DOHH2 (cell line): ENCODE measurements around the gene LRMDA.

Experiments used
- H3F3A ChIP-seq: fragments of 200-600 bp; sonication (generic), shearing (Covaris generic); 2 replicates; pipeline ENCODE4 v1.6.0; 2016; ENCODE audit warnings: antibody characterized with exemption, mild to moderate bottlenecking; ENCODE audit not compliant: control insufficient read depth, insufficient read depth
- H3K27ac ChIP-seq: fragments of 200-600 bp; sonication (generic); 2 replicates; pipeline ENCODE4 v1.5.1; 2014; ENCODE audit warnings: low read depth, mild to moderate bottlenecking, low read length, moderate library complexity
- H3K27me3 ChIP-seq: fragments of 200-600 bp; sonication (generic); 2 replicates; pipeline ENCODE4 v1.6.1; 2014; ENCODE audit warnings: mild to moderate bottlenecking, low read length, mixed read lengths; ENCODE audit not compliant: control insufficient read depth
- H3K36me3 ChIP-seq: fragments of 200-600 bp; sonication (generic); 2 replicates; pipeline ENCODE4 v1.6.1; 2014; ENCODE audit warnings: mild to moderate bottlenecking, low read length, moderate library complexity, mixed read lengths; ENCODE audit not compliant: control insufficient read depth
- H3K4me1 ChIP-seq: fragments of 200-600 bp; sonication (generic); 2 replicates; pipeline ENCODE4 v1.6.1; 2014; ENCODE audit warnings: mild to moderate bottlenecking, low read length, mixed read lengths; ENCODE audit not compliant: control insufficient read depth
- H3K4me2 ChIP-seq: fragments of 200-600 bp; sonication (generic); 2 replicates; pipeline ENCODE4 v1.6.0; 2014; ENCODE audit warnings: mild to moderate bottlenecking, low read length, moderate library complexity
- H3K4me3 ChIP-seq: fragments of 200-600 bp; sonication (generic); 2 replicates; pipeline ENCODE4 v1.5.1; 2014; ENCODE audit warnings: mild to moderate bottlenecking, low read length, mixed read lengths
- H3K79me2 ChIP-seq: fragments of 200-600 bp; sonication (generic); 2 replicates; pipeline ENCODE4 v1.6.1; 2014; ENCODE audit warnings: mild to moderate bottlenecking, low read length, mixed read lengths; ENCODE audit not compliant: control insufficient read depth
- H3K9me2 ChIP-seq: fragments of 200-600 bp; sonication (generic); replicated peaks from 2 replicates; pipeline ENCODE4 v1.6.1; 2014; ENCODE audit warnings: mild to moderate bottlenecking, low read length, mixed read lengths; ENCODE audit not compliant: control insufficient read depth
- H3K9me3 ChIP-seq: fragments of 200-600 bp; sonication (generic); 2 replicates; pipeline ENCODE4 v1.6.1; 2014; ENCODE audit warnings: antibody characterized with exemption, low read length, mixed read lengths; ENCODE audit not compliant: control insufficient read depth, insufficient read depth
- H4K20me1 ChIP-seq: fragments of 200-600 bp; sonication (generic); 2 replicates; pipeline ENCODE4 v1.6.0; 2014; ENCODE audit warnings: low read depth, mild to moderate bottlenecking, antibody characterized with exemption, low read length, moderate library complexity; ENCODE audit not compliant: control insufficient read depth, insufficient read depth
- CTCF ChIP-seq: fragments of 200-600 bp; sonication (generic); IDR thresholded peaks from one replicate; pipeline ENCODE4 v1.5.1; 2014; ENCODE audit warnings: antibody characterized with exemption, mild to moderate bottlenecking, low read depth, low read length; ENCODE audit not compliant: poor library complexity, severe bottlenecking
- EZH2phosphoT487 ChIP-seq: fragments of 200-600 bp; sonication (generic); IDR thresholded peaks from 2 replicates; pipeline ENCODE4 v1.6.1; 2017; ENCODE audit warnings: borderline replicate concordance, mild to moderate bottlenecking, antibody characterized with exemption, low read length, moderate library complexity, mixed read lengths

The LRMDA gene

DNA sequence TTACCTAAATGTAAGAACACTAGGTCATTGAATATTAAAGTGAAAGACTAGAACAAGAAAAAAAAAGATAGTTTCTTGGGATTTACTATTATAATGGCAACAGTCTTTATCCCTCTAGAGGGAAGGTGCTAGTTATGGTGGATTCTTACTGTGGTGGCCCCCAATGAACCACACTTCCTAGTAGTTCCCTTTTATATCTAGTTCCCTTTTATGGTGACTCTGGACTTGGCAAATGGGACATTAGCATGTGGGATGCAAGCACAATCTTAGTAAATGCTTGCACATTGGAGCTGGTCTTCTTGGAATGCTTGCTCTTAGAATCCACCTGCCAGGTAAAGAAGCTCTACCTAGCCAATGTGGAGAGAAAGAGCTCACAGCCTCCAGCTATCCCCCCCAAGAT lies 430.2 kb downstream of the LRMDA start:
- Histone ChIP-seq H3K9me3 (no peaks in the 10 kb centered on the region), H3K27me3 (no peaks in the 10 kb centered on the region), H3K4me3 (no peak overlapping the region), H3K9me2 (no peaks in the 10 kb centered on the region), H3F3A (no peaks in the 10 kb centered on the region), H3K36me3 (no peaks in the 10 kb centered on the region), H3K4me2 (no peak overlapping the region), H3K79me2 (no peaks in the 10 kb centered on the region), H4K20me1 (no peaks in the 10 kb centered on the region), H3K4me1 (no peaks in the 10 kb centered on the region), H3K27ac (no peak overlapping the region)
- no peak for TF ChIP-seq EZH2phosphoT487
- TF ChIP-seq CTCF, result no peak

DNA sequence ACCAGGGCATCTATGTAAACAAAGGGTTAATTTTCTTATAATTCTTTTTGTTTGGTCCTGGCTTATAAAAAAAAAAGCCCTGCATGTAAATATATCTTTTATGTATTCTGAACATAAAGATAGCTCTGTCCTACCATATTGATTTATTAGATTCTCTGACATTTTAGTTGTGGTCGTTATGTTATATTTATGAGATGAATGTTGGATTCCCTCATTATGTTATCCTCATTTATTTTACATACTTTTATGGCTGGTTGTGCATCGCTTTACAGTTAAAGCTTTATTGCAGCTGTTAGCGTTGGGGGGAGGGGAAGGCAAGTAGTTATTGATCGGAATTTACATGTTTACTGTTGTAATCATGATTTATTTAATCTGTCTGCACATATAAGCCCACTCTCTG lies 431.5 kb downstream of the LRMDA start:
- H3K36me3 ChIP-seq, result no peaks in the 10 kb centered on the region
- no peak for TF ChIP-seq EZH2phosphoT487
- TF ChIP-seq CTCF, result no peak
- no peaks in the 10 kb centered on the region for H3K9me3 ChIP-seq
- H4K20me1 ChIP-seq, result no peaks in the 10 kb centered on the region
- H3K9me2 ChIP-seq, result no peaks in the 10 kb centered on the region
- H3K4me2 ChIP-seq, result no peak overlapping the region
- H3K4me3 ChIP-seq, result no peak overlapping the region
- H3F3A ChIP-seq, result no peaks in the 10 kb centered on the region
- no peaks in the 10 kb centered on the region for H3K4me1 ChIP-seq
- no peak overlapping the region for H3K27ac ChIP-seq
- H3K27me3 ChIP-seq, result no peaks in the 10 kb centered on the region
- no peaks in the 10 kb centered on the region for H3K79me2 ChIP-seq

DNA sequence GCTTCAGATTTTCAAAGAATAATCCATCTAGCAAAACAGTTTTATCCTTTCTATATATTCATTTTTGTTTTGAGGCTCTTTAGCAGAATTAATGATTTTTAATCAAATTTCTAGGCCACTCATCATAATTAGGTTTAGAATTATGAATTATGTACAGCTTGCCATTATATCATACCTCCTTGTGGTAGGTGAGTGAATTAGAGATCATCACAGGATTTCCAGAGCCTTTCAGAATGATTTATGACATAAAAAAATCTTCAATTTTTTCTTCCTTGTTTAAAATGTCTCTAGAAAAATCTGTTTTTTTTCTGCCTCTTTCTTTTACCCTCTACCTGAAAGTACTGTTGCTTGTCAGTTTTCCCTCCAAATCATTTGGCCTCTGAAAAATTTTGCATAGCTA lies 433.3 kb downstream of the LRMDA start:
- Histone ChIP-seq H3K4me1 (no peaks in the 10 kb centered on the region), H3K79me2 (no peaks in the 10 kb centered on the region), H3K9me2 (no peaks in the 10 kb centered on the region), H3K4me3 (no peak overlapping the region), H3K4me2 (no peak overlapping the region), H3K27me3 (no peaks in the 10 kb centered on the region), H3F3A (no peaks in the 10 kb centered on the region), H4K20me1 (no peaks in the 10 kb centered on the region), H3K9me3 (no peaks in the 10 kb centered on the region), H3K27ac (no peak overlapping the region), H3K36me3 (no peaks in the 10 kb centered on the region)
- no peak for TF ChIP-seq CTCF
- TF ChIP-seq EZH2phosphoT487, result no peak
